RPMI7951 (cell line): Measurements from ENCODE around the gene BCOR. TPM values are rescaled to one million over a fixed set of nuclear protein-coding genes. Genes with fewer than 3 reads are reported as not detected.

Experiments
- DNase-seq: peaks from one replicate; pipeline ENCODE4 v3.0.0-alpha.2; 2012; ENCODE audit warnings: low read depth
- total RNA-seq: library from RNA; depleted of rRNA; stranded (reverse); fragments of >200 nt; shearing (Covaris generic); gene quantifications from 2 replicates; pipeline ENCODE4 v1.2.3, GENCODE V29; 2014

Gene BCOR
- total RNA-seq, 1 experiment from 2014 or later, result 42.9 TPM

DNA sequence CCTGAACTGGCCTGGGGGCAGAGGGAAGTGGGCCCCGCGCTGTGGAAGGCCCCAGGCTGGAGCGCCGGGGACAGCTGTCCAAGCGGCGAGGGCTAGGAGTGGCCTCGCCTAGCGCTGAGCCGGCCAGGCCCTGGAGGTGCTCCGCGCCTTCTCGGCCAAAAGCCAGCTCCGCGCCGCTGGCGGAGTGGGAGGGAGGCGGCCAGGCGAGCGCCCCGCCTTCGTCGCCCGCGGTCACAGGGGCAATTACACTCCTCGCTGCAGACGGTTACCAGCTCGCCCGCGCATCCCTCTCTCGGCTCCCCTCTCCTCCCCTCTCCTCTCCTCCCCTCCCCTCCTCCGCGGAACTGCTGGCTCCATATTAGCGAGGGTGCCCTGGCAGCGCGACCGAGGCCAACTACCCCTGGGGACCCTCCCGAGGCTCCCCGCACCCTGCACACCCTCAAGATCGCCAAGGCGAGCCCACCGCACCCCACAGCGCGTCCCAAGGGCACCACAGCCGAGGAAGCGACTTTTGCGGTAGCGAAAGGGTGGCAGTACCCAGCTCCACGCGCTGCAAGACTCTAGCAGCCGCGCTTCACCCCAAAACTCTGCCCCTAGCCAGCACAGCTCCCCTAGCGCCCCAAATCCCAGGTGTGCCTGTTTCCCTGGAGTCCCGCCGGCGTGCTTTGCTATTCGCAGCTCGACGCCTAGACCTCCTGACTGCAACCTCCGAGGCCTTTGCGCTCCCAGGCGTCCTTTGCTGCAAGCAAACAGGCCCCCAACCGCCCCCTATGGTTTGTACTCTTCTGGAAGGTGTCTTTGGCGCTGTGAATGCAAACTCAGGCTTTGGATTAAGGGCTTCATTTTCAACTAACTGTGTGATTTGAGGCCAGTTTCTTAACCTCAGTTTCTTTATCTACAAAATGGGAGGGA is 91.4 kb downstream of the BCOR start:
- DNase-seq, result peak; percentile 72

DNA sequence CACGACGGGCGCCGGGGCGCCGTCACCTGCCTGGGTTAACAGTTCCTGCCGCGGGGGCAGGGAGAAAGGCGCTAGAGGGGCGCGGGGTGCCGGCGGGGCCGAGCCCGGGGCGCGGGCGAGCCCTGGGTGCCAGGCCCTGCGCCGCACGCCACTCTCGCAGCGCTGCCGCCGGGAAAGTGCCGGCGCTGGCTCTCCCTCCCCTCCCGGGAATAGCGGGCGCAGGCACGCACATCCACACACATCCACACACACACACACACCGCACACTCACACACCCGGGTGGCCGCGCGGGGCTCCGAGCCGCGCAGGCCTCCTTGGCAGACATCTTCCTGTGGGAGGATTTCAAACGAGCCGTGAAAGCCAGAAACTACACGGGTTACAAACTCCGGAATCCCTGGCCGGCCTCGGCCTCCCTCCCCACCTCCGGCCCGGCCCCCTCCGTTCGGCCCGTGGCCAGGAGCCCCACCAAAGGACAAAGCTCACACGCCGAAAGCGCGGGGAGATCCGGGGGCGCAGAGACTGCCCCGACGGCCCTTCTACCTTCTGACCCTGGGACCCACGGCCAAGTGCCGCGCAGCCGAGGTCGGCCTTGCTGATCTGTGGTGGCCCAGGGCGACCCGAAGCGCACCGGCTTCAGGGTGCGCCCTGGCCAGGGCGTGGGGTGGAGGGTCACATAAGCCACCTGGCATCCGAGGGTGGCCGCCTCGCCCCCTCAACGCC is 92.3 kb downstream of the BCOR start:
- DNase-seq, result no peak

DNA sequence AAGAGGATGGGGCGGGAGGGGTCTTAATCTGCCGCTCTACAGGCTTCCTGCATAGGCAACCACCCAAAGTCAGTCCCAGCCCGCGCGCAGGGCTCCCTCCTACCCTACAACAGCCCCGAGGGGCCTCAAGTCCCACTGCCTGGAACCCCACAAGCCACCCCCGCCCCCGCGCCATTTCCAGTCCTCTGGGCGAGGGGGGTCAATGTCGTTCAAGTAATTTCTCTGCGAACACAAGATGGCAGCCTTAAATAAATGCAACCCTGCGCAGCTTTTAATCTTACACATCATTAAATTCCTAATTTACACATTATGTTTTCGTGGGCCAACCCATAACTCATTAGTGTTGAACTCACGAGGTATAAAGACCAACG is 92.9 kb downstream of the BCOR start:
- no peak for DNase-seq

DNA sequence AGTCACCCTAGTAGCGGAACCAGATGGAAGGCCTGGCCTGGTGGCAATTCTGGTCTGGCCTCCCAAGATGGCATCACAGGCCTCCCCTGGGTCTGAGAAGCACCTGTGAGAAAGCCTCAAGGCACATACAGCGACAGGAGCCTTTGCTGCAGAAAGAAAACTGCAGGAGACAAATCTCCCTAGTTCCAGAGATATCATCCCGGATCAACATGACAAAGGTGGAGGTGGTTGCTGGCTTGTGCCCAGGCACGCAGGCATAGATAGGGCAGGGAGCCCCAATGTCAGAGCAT is 93.6 kb downstream of the BCOR start:
- no peak for DNase-seq

GRCh38 chrX:40003428-40004245 is 94.1 kb downstream of the BCOR start:
- no peak for DNase-seq

GRCh38 chrX:40003071-40003427 is 94.7 kb downstream of the BCOR start:
- no peak for DNase-seq
